BJ (cell line): Measurements from ENCODE around the gene THBS4. TPM values are rescaled to one million over a fixed set of nuclear protein-coding genes. Genes with fewer than 3 reads are reported as not detected.

Experiments used
- CTCF ChIA-PET: fragments of 350-600 bp; formaldehyde crosslinking; extraction: SDS; loops from one replicate; lab custom pipeline; 2021; ENCODE audit warnings: antibody characterized with exemption, inconsistent platforms; lab: Yijun Ruan, JAX
- POLR2A ChIA-PET: fragments of 300-600 bp; sonication (Branson Sonifier 250); formaldehyde crosslinking; extraction: SDS; loops from one replicate; lab custom pipeline; 2021; ENCODE audit warnings: antibody characterized with exemption; lab: Charles Lee
- DNase-seq: peaks from one replicate; pipeline ENCODE4 v3.0.0-alpha.2; 2011; ENCODE audit warnings: low read depth
- H3K27me3 ChIP-seq: 2 replicates; pipeline ENCODE4 v1.6.0; 2011; ENCODE audit warnings: low read length; ENCODE audit not compliant: control insufficient read depth, insufficient read depth
- H3K36me3 ChIP-seq: 2 replicates; pipeline ENCODE4 v1.5.1; 2011; ENCODE audit warnings: low read length; ENCODE audit not compliant: control insufficient read depth, insufficient read depth
- H3K4me3 ChIP-seq: 2 replicates; pipeline ENCODE4 v1.5.1; 2011; ENCODE audit warnings: low read depth, mild to moderate bottlenecking, control low read depth, low read length
- polyA plus RNA-seq: library from polyadenylated mRNA; depleted of rRNA; stranded (reverse); fragments of >200 nt; gene quantifications from 2 replicates; pipeline ENCODE4 v1.2.3, GENCODE V29; 2011
- TF ChIP-seq, protein P1 (sequence below): IDR thresholded peaks from 2 replicates; pipeline ENCODE4 v1.5.1; 2011; ENCODE audit warnings: low read depth, mild to moderate bottlenecking, control low read depth, inconsistent platforms, low read length, moderate library complexity; ENCODE audit not compliant: insufficient read depth

Gene THBS4
- polyA plus RNA-seq, 1 experiment, result 0.54 TPM

DNA sequence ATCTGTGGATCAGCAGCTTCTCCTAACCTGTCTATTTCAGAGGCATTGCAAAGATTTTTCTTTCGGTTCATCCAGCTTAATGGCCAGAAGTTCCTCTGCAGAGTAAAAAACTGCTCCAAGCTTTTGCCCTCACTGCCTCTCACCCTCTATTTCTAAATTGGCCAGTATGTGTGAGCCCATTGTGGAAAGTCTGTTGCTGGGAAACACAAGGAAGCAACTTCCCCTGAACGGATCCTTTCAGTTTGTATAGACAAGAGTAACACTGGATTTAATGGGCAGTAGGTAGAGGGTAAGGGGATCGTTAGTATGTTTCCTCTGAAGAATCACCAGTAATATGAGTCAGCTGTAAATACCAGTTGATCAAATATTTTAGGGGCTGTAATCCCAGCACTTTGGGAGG lies 7.2 kb downstream of the THBS4 start:
- peaks cover 3% of the 10 kb centered on the region; the same call in 1 of the 2 replicates for H3K27me3 ChIP-seq
- no peaks in the 10 kb centered on the region for H3K36me3 ChIP-seq
- ChIA-PET CTCF (interaction anchor here (0.9 kb wide), 1 partner anchor 41 kb away, joined by 3 read pairs; no protein-coding TSS in a partner anchor), POLR2A (interaction anchor here (0.6 kb wide), 1 partner anchor 203 kb away, joined by 4 read pairs; no protein-coding TSS in a partner anchor)
- DNase-seq, result no peak
- TF ChIP-seq, protein P1, sequence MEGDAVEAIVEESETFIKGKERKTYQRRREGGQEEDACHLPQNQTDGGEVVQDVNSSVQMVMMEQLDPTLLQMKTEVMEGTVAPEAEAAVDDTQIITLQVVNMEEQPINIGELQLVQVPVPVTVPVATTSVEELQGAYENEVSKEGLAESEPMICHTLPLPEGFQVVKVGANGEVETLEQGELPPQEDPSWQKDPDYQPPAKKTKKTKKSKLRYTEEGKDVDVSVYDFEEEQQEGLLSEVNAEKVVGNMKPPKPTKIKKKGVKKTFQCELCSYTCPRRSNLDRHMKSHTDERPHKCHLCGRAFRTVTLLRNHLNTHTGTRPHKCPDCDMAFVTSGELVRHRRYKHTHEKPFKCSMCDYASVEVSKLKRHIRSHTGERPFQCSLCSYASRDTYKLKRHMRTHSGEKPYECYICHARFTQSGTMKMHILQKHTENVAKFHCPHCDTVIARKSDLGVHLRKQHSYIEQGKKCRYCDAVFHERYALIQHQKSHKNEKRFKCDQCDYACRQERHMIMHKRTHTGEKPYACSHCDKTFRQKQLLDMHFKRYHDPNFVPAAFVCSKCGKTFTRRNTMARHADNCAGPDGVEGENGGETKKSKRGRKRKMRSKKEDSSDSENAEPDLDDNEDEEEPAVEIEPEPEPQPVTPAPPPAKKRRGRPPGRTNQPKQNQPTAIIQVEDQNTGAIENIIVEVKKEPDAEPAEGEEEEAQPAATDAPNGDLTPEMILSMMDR, result no peak
- H3K4me3 ChIP-seq, result no peak overlapping the region

GRCh38 chr5:80043187-80043586 lies 8.0 kb downstream of the THBS4 start:
- no peak overlapping the region for H3K4me3 ChIP-seq
- H3K36me3 ChIP-seq, result no peaks in the 10 kb centered on the region
- H3K27me3 ChIP-seq, result peaks cover 3% of the 10 kb centered on the region; the same call in 1 of the 2 replicates
- ChIA-PET POLR2A (no interaction called here), CTCF (interaction anchor here (2.7 kb wide), 1 partner anchor 40 kb away, joined by 7 read pairs; no protein-coding TSS in a partner anchor)
- DNase-seq, result no peak
- TF ChIP-seq, protein P1, result no peak

DNA sequence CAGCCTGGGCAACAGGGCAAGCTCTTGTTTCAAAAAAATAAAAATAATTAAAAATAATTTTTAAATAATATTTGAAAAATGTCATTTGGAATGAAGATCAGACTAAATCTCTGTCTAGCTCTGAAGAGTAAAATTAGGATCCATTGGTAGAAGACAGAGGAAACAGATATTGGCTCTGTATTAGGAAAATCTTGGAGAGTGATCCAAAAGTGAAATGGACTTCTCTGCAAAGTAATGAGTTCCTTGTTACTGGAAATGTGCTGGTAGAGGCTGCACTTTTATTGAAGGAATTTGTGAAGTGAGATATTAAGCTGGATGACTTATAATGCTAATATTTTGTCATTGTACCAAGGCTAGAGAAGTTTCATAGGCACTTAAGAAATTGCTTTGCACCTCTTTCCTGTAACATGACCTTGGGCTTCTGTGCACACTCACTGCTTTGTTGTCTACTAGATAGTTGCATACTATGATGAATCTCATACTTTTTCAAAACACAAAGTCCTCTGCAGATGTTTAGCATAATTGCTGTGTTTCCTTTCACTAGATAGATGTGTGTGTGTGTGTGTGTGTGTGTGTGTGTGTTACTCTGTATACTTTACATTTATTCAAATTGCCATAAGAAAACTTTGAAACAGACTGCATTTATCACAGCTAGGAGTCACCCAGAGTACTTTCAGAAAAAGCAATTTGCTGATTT lies 13.1 kb downstream of the THBS4 start:
- H3K36me3 ChIP-seq, result no peaks in the 10 kb centered on the region
- TF ChIP-seq, protein P1, result no peak
- ChIA-PET CTCF (interaction anchor here (0.6 kb wide), 1 partner anchor 904 kb away, joined by 3 read pairs; no protein-coding TSS in a partner anchor), POLR2A (no interaction called here)
- H3K4me3 ChIP-seq, result no peak overlapping the region
- peaks cover under 1% of the 10 kb centered on the region; the same call in 1 of the 2 replicates for H3K27me3 ChIP-seq
- no peak for DNase-seq

DNA sequence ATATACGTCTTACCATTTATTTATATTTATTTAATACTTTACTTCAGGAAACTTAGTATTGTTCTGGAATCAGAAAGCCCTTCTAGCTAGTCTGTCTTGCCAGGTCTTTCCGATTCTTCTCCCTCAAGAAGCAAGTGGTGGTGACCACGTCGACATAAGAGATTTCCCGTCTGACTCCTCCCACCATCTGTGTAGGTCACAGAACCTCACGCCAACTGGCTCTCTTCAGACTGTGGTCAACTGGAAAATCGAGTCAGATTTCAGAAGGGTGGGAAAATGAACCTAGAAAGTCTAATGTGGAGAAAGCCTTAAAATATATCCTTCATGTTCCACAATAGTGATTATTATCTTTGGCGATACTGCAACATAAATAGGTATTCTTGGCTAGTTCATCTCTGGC lies 17.3 kb downstream of the THBS4 start:
- ChIA-PET CTCF (interaction anchor here (1.5 kb wide), 1 partner anchor 9 kb away, joined by 3 read pairs; no protein-coding TSS in a partner anchor), POLR2A (no interaction called here)
- H3K27me3 ChIP-seq, result no peaks in the 10 kb centered on the region
- no peak for DNase-seq
- H3K36me3 ChIP-seq, result no peaks in the 10 kb centered on the region
- H3K4me3 ChIP-seq, result no peak overlapping the region
- TF ChIP-seq, protein P1, result no peak

- TF ChIP-seq, protein P1, result no peak
- ChIA-PET POLR2A (interaction anchor here (0.5 kb wide), 1 partner anchor 326 kb away, joined by 6 read pairs; no protein-coding TSS in a partner anchor), CTCF (no interaction called here)
- Histone ChIP-seq H3K36me3 (no peaks in the 10 kb centered on the region), H3K27me3 (no peaks in the 10 kb centered on the region), H3K4me3 (no peak overlapping the region)
- DNase-seq, result no peak
Observed at GRCh38 chr5:80054682-80055081, 19.5 kb downstream of the THBS4 start.
